CD4-positive, alpha-beta T cell treated with Interleukin-4 for 4 hours (primary cell): ENCODE data around the gene RASSF8.
"Not testable (repeated sequence)": the region's sequence is repeated elsewhere in the genome, so short reads cannot be mapped to it uniquely, and the experiment has no call there.

Experiments
- DNase-seq: peaks from one replicate; pipeline ENCODE4 v3.0.0-alpha.2; 2020

The RASSF8 gene

DNA sequence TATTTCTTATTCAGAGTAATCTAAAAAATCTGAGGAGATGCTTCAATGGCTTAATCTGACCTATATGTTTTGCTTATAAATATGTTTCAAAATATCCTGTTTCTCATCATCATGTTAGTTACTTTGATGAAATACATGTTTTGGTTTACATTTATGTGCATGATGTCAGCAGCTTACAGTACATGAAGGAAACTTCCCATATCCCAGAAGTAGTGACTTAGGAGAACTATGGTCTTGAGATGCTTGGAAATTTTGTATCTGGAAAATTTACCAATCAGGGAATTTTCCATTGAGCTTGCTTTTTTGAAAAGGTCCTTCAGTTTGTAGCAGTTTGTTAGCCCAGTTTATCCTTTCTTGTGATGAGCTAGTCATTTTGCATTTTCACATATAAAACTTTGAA lies 73.3 kb downstream of the RASSF8 start:
- DNase-seq = no peak

DNA sequence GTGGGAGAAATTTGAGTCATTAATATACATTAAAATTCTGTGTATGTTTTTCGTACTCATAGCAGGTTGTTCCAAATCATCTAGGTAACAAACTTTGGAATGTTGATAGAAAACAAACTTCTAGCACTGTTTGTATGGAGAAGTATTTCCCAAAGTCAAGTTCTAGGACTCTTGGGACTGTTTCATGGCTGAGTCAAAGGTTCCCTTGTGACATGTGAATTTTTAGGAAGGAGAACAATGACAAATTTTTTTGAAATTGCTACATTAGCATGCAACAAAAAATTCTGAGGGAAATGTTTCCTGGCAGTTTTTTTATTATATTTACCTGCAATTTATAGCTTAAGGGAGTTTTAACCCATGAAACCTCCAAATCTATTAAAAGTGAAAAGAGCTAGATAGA lies 73.8 kb downstream of the RASSF8 start:
- no peak for DNase-seq

DNA sequence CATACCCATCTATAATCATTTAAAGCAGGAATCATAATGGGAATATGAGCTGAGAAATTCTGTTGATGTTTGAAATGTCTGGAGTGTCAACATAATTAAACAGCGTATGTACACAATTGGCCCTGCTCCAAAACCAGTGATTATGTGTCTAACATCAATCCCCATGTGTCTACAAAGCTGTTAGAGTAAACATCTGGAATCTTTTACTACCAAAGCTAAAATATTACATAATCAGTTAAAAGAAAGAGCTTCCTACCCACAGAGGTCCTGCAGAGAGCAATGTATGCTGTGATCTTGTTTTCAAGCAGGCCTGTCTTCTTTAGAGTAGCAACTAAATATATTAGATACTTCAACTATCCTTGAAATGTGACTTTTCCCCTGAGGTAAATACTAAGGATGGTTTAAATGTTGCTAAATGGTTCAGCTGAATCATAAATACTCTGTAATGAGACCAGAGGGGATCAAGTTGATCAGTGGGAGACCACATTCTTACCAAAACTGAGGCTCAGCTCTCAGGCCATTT lies 74.3 kb downstream of the RASSF8 start:
- DNase-seq = no peak

DNA sequence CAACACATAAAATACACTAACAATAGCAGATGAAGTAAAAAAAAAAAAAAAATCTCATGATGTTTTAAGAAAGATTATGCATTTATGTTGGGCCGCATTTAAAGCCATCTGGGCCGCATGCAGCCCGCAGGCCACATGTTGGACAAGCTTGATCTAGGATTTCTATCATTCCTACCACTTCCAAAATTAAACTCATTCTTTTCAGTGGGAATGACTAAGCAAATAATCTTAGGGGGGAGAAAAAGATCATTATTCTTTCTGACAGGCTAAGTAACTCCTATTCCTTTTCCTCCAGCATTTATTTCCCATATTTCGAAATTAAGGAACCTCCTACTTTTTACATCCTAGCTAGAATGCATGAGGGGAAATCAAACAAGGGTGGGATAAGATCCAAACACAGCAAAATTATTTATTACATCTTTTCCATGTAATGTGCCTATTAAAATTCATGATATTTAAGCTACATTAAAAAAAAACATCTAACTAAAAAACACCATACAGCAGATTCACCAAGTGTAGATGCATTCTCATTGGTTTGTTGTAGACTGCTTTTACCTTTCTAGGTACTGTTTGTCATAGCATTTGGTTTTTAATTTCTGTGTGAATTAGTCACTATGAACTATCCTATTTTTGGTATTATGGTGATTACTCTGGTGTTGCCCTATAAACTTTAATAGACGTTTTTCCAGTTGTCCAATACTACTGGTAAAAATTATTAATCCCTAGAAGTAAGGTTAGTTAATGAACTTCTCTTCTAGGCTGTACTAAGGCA lies 76.1 kb downstream of the RASSF8 start:
- DNase-seq = no peak

DNA sequence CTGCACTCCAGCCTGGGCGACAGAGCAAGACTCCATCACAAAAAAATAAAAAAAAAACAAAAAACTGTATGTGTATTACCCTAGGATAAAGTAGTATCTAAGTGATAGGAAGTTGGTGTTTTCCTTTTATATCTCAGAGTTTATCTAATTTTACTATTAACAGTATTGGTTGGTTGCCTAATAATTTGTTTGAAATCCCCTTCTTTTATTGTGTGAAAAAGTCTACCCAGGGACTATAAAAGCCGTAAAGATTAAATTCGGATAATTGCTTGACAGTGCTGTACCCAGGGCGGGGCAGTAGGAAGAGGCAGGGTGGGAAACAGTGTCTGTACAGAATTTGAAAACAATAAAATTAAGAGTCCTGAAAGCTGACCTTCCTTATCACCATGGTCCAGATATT lies 78.4 kb downstream of the RASSF8 start:
- no peak for DNase-seq

DNA sequence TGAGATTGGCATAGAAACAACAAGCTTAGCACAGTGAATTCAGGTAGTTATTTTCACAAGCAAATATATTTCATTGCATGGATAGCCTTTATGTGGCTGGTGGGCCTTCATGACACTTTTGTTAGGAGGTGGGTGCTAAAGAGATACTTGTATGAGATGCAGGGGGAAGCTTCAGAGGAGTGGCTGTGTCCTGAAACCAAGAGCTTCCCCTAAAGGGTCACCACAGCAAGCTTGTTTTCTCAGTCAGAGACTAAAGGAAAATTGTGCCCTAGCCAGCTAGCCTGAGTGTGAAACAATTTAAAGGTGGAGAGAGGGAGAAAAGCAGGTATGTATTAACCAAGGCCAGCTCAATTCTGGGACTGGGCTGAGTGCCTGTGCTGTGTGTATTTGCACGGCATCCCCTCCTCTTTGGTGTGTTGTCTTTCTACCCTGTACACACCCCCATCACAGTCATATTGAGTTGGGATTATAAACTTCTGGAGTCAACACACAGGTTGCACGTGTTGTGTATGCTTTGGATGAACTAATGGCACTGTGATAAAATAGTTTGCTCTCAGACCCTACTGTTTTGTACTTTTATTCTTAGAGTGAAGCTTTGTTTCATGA lies 79.2 kb downstream of the RASSF8 start:
- DNase-seq = no peak

DNA sequence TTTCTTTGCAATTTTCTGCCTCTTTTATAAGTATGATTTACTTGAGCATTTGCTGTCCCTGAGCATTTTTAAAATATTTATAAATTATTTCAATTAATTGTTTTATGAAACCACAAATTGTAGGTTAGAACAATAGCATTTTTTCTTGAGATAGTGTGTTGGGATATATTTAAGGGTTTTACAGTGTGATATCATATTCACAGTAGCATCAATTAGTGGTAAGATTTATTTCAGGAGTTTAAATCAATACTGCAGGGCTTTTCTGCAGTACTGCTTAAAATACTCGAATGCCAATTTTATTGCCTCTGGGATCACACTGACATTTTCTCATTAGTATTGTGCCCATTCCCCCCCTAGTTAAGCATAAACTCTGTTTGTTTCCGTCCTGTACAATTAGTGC lies 84.2 kb downstream of the RASSF8 start:
- no peak for DNase-seq

DNA sequence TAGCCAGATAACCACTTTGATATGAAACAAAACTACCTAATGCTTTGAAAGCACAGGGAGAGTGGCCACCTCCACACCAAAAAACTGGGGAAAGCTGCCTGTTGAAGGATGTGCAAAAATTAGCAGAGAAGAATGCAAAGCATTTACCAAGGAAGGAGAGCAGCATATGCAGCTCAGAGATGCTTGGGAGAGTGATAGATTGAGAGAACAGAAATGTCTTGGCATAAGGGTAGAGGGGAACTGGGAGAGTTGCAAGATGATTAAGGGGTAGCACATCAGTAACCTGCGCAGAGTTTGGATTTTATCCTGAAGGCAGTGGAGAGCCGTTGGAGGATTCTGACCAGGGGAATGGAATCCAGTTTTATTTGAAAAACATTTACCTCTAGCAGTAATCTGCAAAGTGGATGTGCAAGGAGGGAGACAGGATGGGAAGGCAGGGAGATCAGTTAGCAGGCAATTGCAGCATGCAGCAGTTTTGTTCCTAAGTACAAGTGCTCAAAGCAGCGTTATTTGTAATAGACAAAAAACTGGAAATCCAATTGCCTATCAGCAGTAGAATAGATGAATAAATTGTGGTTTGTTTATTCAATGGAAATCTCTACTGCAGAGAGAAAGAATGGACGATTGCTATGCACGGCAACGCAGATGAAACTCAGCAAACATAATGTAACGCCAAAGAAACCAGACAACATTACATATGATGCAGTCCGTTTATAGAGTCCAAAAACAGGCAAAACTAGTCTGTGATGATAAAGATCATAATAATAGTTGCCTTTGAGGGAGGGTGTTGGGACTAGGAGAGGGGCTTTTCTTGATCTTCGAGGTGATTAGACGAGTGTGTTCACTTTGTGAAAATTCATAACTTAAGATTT lies 84.9 kb downstream of the RASSF8 start:
- no peak for DNase-seq

DNA sequence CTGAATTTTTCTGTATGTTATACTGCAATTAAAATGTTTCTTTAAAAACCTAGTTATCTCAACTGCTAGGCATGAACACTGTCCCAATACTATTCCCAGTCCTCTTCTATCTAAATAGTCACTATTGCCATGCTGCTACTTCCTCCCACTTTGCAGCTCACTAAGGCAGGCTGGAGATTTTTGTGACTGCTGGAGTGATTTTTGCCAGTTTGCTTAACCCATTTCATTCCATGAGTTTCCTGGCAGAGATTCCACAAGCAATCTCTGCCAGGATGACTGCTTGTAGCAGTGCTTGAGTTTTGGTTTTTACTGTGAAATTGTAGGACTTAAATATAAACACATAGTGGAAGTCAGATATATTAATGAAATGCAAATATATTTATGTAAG lies 85.5 kb downstream of the RASSF8 start:
- DNase-seq = no peak

DNA sequence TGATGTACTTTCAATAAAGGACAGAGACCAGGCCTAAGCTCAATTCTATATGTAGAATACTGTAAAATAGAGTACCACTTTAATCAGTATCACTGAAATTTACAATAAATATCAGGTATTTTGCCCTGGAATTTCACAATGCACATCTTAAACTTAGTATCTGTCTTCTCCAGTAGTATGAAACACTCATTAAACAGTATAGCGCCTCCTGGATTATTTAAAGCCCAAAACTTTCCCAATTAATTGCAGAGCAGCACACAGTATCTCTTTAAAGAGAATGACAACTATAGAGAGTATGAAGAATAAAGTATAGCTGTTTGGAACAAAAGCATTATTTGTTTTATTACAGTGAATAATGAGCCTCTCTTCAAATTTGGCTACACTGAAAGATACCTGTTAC lies 86.1 kb downstream of the RASSF8 start:
- no peak for DNase-seq

DNA sequence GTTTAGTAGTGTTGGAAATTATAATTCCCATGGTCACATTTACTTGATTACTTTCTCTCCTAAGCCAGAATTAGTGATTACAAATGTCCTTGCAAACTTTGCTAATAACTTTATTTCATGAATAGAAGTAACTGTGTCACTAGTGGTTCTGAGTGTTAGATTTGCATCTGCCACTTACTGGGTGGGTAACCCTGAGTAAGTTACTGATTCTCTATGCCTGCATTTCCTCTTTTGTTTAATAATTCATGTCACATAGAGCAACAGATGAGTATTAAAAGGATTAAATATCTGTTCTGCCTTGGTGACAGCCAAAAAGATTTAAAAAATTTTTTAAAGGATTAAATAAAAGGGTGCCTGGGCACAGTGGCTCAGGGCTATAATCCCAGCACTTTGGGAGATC lies 87.7 kb downstream of the RASSF8 start:
- DNase-seq = no peak

DNA sequence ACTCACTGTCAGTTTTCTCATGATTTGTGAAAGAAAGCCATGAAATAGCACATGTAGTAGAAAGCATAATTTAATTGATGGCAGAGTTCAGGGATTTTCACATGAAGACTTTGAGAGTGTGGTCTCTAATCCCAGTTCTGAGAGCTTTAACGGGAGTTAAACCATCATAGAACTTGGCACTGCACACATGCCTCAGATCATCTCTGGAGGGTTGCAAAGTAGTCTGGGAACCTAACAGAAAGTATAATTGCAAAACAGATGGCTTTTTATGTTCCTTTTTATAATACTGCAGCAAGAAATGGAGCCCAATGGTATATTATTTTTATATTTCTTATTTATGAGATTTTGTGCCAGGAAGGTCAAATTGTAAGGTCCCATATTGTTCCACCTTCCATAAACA lies 88.4 kb downstream of the RASSF8 start:
- no peak for DNase-seq

DNA sequence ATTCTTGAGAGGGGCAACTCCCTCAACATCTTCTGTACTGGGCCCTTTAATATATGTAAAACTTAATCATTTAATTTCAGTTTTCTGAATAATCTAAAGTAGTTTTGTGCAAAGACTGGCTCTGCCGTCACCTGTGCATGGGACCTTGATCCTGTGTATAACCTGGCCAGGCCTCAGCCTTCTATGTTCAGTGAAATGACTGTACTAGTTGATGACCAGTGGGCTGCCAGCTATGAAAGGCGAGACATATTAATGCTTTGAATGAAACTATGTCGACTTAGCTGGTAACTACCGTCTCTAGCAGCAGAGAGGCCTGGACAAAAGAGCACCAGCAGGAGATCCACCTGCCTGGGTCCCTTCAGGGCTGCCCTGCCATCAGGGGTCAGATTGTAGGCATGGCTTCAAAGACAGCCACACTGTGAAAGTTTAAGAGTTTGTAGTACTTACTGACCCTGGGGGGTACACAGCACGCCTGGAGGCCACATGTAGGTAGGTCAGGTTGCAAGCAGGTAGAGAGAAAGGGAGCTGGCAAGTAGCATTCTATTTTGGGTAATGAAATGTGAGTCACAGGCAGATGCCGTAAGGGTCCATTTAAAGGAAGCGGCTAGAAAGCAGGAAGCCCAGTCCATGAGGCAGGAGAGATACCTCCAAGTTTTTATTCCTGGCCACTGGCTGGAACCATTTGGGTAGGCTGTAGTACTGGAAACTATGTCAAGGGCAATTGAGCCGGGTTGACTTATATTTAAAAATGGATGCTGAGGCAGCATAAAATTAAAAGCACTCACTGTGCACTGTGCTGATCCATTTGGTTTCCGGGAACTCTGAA lies 89.1 kb downstream of the RASSF8 start:
- no peak for DNase-seq

DNA sequence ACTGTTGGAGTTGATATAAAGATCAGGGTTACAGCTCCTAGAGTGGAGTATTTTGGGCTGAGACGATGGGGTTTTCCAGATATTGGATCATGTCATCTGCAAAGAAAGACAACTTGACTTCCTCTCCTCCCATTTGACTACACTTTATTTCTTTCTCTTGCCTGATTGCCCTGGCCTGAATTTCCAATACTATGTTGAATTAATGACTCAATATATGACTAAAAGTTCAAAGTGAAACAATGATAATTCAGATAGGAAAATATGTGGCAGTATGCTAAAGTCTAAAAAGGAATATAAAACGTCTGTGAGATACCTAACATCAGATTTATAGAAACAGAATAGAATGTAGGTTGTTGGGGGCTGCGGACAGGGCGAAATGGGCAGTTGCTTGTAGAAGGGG lies 94.2 kb downstream of the RASSF8 start:
- DNase-seq = no peak

DNA sequence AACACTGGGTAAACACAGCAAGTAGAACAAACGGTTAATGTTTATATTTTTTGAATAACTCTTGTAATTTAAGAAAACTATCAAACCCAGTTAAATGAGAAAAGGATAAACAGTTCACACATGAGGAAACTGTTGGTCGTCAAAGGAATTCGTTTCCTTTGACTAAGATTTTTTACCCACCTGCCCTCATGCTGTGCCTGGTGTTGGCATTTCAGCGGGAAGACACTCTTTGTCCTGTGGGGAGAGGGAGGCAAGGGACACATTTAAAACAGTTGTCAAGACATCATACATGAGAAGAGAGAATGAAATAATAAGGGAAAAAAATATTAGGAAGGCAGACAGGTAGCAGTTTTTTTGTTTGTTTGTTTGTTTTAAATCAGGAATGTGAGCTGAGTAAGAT lies 95.9 kb downstream of the RASSF8 start:
- DNase-seq = no peak

DNA sequence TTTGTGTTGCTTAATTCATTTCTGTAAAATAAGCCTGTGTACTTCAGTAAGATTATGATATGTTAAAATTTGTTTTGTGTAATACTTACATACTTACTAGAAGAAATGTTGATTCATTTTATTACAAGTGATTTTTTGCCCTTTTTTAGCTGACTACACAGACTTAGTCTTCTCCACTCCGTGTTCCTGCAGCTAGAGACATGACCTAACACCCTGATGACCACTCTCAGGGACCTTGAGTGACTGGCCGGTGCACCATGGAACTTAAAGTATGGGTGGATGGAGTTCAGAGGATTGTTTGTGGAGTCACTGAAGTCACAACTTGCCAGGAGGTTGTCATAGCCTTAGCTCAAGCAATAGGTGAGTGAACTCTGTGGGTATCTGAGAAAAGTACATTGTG lies 96.6 kb downstream of the RASSF8 start:
- DNase-seq = no peak

DNA sequence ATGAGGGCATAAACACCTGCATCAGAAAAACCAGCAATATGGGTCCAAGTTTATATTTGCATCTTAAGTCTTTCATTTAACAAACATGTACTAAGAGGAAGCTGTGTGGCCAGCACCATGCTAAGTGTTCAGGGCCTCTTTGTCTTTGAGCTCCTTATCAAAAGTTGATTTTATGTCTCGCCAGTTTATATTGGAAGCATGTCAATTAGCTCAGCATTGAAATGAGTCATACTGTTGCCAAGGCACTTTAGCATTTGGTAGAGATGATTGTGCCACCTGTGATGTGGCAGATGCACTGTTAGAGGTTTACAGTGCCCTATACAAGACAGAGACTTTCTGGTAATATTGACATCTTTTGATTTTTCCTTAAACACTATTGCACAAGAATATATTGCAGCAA lies 97.9 kb downstream of the RASSF8 start:
- DNase-seq = no peak

DNA sequence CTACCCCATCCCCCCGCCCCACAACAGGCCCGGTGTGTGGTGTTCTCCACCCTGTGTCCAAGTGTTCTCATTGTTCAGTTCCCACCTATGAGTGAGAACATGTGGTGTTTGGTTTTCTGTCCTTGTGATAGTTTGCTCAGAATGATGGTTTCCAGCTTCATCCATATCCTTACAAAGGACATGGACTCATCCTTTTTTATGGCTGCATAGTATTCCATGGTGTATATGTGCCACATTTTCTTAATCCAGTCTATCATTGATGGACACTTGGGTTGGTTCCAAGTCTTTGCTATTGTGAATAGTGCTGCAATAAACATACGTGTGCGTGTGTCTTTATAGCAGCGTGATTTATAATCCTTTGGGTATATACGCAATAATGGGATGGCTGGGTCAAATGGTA lies 98.8 kb downstream of the RASSF8 start:
- not testable (repeated sequence) for DNase-seq

DNA sequence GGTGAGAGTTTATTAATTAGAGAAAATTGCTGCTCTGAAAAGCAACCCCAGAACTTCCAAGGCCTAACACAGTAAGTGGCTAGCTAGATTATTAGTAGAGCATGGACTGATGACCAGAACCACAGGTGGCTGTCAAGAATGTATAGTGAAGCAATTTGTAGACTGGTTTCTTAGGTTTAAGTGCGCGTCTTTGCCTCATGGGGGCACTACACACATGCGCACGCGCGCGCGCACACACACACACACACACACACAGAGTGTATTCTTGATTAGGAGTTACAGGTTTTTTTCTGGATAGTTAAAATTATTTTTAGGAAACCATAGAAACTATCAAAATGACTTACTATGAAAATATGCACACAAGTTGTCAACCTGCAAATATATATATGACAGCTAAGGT lies 99.8 kb downstream of the RASSF8 start:
- no peak for DNase-seq

DNA sequence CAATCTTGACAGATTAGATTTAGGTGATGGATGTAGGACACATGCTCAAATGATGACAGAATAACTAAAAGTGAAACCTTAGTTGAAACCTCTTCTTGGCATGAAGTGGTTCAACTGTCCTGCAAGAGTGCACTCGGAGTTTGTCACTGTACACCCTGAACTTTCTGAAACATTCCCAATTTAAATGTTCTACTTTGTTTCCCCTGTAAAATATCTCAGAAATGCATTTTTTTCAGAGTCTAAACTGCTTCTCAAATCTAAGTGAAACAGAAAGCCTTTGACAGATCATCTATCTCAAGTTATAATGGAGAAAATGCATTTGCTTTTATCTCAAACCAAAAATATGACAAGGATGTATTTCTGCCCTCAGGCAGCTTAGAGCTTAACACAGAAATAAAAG lies 100.3 kb downstream of the RASSF8 start:
- no peak for DNase-seq

DNA sequence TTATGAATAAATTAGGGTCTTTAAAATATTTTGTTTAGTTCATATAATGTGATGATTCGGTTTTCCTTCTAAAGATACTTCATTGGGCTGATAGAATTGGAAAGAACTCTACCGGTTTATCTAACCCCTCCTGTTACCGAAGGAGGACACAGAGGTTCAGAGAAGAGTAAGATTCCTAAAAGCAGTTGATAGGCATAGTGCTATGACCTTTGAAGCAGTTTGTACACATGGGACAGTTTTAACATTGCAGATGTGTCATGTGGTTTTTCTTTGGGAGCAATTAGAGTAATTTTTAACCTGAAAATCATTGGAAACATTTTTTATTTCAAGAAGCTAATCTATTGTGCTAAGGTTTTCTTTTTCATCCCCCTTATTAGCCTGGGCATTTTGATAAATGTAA lies 103.5 kb downstream of the RASSF8 start:
- DNase-seq = no peak

DNA sequence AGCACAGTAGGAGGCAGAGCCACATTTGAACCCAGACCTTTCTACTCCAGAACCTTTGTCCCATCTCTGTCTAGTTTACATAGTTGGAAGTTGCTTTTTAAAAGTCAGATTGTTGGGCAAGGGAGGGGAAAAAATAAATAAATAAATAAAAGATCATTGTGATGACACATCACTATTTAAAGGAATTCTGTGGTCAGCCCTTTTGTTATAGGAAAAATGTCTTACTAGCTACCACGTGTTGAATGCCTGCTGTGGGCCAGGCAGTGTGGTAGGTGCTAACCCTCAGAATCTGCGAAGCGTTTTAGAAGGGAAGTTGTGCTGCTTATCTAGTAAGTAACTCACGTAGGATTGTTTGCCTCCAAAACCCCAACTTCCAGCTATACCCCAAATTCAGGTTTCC lies 104.1 kb downstream of the RASSF8 start:
- DNase-seq = no peak

DNA sequence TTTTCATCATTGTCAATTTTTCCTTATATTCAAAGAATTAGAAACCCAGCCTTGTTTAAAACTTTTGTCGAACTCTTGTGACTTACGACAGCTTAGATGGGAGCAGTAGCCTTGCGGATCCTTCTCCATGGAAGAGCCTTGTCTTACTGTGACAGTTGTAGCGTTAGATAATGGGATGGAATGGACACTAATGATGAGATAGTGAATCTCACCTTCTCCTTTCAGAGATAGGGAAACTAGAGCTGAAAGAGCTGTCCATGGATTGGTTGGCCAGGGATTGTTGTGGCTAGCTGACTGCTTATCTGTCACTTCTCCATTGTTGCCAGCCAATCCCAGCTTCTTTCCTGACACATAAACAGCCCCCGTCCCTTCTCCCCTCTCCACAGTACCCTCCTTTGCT lies 107.0 kb downstream of the RASSF8 start:
- no peak for DNase-seq
